K562 (cell line): ENCODE data around the gene MAN2B1. TPM values are rescaled to one million over a fixed set of nuclear protein-coding genes. Genes with fewer than 3 reads are reported as not detected.

Experiments
- BRD4 ChIP-seq: fragments of 200-600 bp; sonication (generic); IDR thresholded peaks from 2 replicates; pipeline ENCODE4 v1.6.1; 2017; ENCODE audit warnings: inconsistent platforms
- CREBBP ChIP-seq: IDR thresholded peaks from one replicate; pipeline ENCODE4 v1.6.1; 2012; ENCODE audit warnings: low read depth, mild to moderate bottlenecking, control low read depth, inconsistent platforms, low read length
- ETS2 ChIP-seq: IDR thresholded peaks from 2 replicates; pipeline ENCODE4 v1.6.1; 2016; ENCODE audit warnings: borderline replicate concordance, missing genetic modification characterization, mild to moderate bottlenecking, moderate library complexity, missing compliant biosample characterization; ENCODE audit not compliant: poor library complexity, severe bottlenecking
- ETV6 ChIP-seq, 3 experiments: fragments of 150-350 bp in 1 of 3; sonication (generic) in 1 of 3; formaldehyde crosslinking in 1 of 3; IDR thresholded peaks; 2 replicates each; pipeline versions ENCODE4 v1.6.1 to v1.8.0; 2014 to 2022; ENCODE audit warnings: borderline replicate concordance in 2 of 3, low read depth in 2 of 3, antibody characterized with exemption in 1 of 3, low read length in 1 of 3, mild to moderate bottlenecking in 1 of 3, missing genetic modification reagents in 1 of 3
- GTF2A2 ChIP-seq: IDR thresholded peaks from 2 replicates; pipeline ENCODE4 v1.6.1; 2016; ENCODE audit warnings: mild to moderate bottlenecking, missing genetic modification characterization, missing compliant biosample characterization
- HDAC2 ChIP-seq: fragments of 450-650 bp; IDR thresholded peaks from 2 replicates; pipeline ENCODE4 v1.6.1; 2016; ENCODE audit warnings: mild to moderate bottlenecking
- HDAC3 ChIP-seq: fragments of 450-650 bp; IDR thresholded peaks from 2 replicates; pipeline ENCODE4 v1.6.1; 2018; ENCODE audit warnings: borderline replicate concordance, mild to moderate bottlenecking, moderate library complexity; ENCODE audit not compliant: partially characterized antibody
- IFI16 ChIP-seq: fragments of 250-450 bp; sonication (Bioruptor Pico); IDR thresholded peaks from 2 replicates; pipeline ENCODE4 v2.1.2; 2022; ENCODE audit warnings: mild to moderate bottlenecking, inconsistent platforms
- NFRKB ChIP-seq: fragments of 450-650 bp; IDR thresholded peaks from 2 replicates; pipeline ENCODE4 v1.6.1; 2016; ENCODE audit warnings: low read depth
- POLR3G ChIP-seq: IDR thresholded peaks from 2 replicates; pipeline ENCODE4 v1.6.1; 2011; ENCODE audit not compliant: insufficient read length, insufficient replicate concordance; ENCODE audit errors: extremely low read depth
- RBM17 ChIP-seq: fragments of 200-400 bp; formaldehyde crosslinking; IDR thresholded peaks from 2 replicates; pipeline ENCODE4 v1.6.1; 2017; ENCODE audit warnings: low read depth, mild to moderate bottlenecking, low read length, borderline replicate concordance
- RUNX1 ChIP-seq: sonication (generic); IDR thresholded peaks from 2 replicates; pipeline ENCODE4 v1.6.1; 2016; ENCODE audit warnings: antibody characterized with exemption, low read depth
- SLC30A9 ChIP-seq: fragments of 250-450 bp; sonication (Bioruptor Pico); IDR thresholded peaks from 2 replicates; pipeline ENCODE4 v1.8.0; 2022; ENCODE audit warnings: mild to moderate bottlenecking, moderate library complexity
- SREBF2 ChIP-seq: sonication (generic); formaldehyde crosslinking; IDR thresholded peaks from 2 replicates; pipeline ENCODE4 v1.4.0; 2020; ENCODE audit warnings: mild to moderate bottlenecking, missing genetic modification reagents
- SRF ChIP-seq, 2 experiments: fragments of 250-450, 450-650 bp in 1 of 2; sonication (Bioruptor Pico) in 1 of 2; sonication (generic) in 1 of 2; formaldehyde crosslinking; IDR thresholded peaks; 2 replicates each; pipeline versions ENCODE4 v1.5.0 to v1.5.1; 2020 to 2022; ENCODE audit warnings: mild to moderate bottlenecking in 1 of 2, missing genetic modification reagents in 1 of 2
- TSC22D4 ChIP-seq: fragments of 450-650 bp; IDR thresholded peaks from 2 replicates; pipeline ENCODE4 v1.6.1; 2016; ENCODE audit warnings: missing genetic modification characterization, missing biosample characterization, control low read depth
- ZNF174 ChIP-seq: fragments of 250-450 bp; sonication (Bioruptor Pico); IDR thresholded peaks from 2 replicates; pipeline ENCODE4 v1.4.0; 2020; ENCODE audit warnings: mild to moderate bottlenecking
- ZNF217 ChIP-seq: sonication (generic); formaldehyde crosslinking; IDR thresholded peaks from 2 replicates; pipeline ENCODE4 v1.8.0; 2022; ENCODE audit warnings: mild to moderate bottlenecking, missing genetic modification reagents
- ZNF263 ChIP-seq: sonication (generic); formaldehyde crosslinking; IDR thresholded peaks from 2 replicates; pipeline ENCODE4 v1.8.0; 2022; ENCODE audit warnings: mild to moderate bottlenecking, missing genetic modification reagents, borderline replicate concordance
- ZNF354B ChIP-seq: fragments of 250-450 bp; sonication (Bioruptor Pico); IDR thresholded peaks from 2 replicates; pipeline ENCODE4 v1.4.0; 2020
- polyA plus RNA-seq, 8 experiments: library from polyadenylated mRNA; depleted of rRNA in 4 of 8; stranded (reverse) in 5 of 8; unstranded in 3 of 8; fragments of >200 nt; fragmentation: Nextera tagmentation in 2 of 8; fragmentation: Illumina TruSeq in 1 of 8; extraction: Ambion mirVana in 2 of 8; extraction: Trizol in 1 of 8; gene quantifications; 2 replicates each; pipeline versions ENCODE4 v1.2.1 to v1.2.3, GENCODE V29; 2011 to 2014; ENCODE audit warnings: inconsistent platforms in 1 of 8, missing spikeins in 1 of 8
- total RNA-seq, 7 experiments: library from RNA; depleted of rRNA in 6 of 7; stranded (reverse); fragments of >200 nt in 6 of 7; fragmentation: Illumina TruSeq in 2 of 7; extraction: Trizol in 2 of 7; gene quantifications; 2 replicates each; pipeline versions ENCODE4 v1.2.1 to v1.2.3, GENCODE V29; 2011 to 2021; ENCODE audit warnings: low replicate concordance in 1 of 7
- TF ChIP-seq, protein P1 (sequence below), 2 experiments: IDR thresholded peaks in 1 of 2; conservative IDR thresholded peaks in 1 of 2; 2 replicates each; pipeline ENCODE4 v1.6.1; 2016; ENCODE audit warnings: low read depth in 2 of 2, mild to moderate bottlenecking in 1 of 2, missing compliant biosample characterization in 1 of 2, missing genetic modification characterization in 1 of 2, moderate library complexity in 1 of 2
- TF ChIP-seq, protein P2 (sequence below): sonication (generic); formaldehyde crosslinking; IDR thresholded peaks from 2 replicates; pipeline ENCODE4 v1.8.1; 2023; ENCODE audit warnings: mild to moderate bottlenecking, missing genetic modification reagents

MAN2B1 gene
- total and polyA plus RNA-seq, 9 of the 15 experiments (the other 6 are each of a cell fraction or from before 2014, with no cell fraction given), result 0.59 to 33.8 (median 11.4) TPM

DNA sequence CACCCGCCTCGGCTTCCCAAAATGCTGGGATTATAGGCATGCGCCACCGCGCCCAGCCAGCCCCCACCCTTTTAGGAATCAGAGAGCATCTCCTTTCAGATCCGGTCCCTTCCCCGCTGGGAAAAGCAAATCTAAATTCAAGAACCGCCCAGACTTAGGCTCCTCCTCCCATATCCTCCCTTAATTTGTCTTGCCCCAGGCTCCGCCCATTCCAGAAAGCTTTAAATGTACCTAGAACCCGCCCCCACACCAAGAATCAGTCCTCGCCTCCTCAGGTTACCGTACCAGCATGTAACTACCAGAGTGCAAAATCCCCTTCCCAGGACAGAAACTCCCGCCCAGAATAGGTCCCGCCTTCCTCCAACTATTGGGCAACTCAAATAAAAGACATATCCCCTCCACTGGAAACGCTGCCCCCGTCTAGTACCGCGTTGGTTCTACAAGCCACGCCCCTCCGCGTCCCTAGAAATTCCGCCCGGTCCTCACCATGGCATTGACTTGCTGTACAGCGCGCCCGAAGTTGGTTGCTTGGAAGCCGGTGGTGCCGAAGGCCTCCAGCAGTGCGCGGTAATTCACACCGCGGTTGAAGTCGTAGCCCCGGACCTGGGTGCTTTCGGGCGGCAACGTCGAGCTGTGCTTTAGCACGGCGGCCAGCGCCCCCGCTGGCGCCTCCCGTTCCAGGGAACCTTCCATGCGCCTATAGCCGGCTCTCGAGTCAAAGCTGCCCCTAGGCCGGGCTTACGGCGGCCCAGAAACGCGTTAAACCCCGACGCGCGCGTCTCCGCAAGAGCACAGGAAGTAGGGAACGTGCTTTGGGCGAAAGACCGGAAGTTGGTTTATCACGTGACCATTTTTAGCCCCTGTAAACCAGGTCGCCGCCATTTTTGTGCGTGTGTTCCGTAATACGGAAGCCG lies 14.8 kb upstream of the MAN2B1 start, which contains the start of gene DHPS (continued):
- TF ChIP-seq TSC22D4 (tag), result no peak
- no peak for TF ChIP-seq ETS2 (tag)
- TF ChIP-seq, protein P1, sequence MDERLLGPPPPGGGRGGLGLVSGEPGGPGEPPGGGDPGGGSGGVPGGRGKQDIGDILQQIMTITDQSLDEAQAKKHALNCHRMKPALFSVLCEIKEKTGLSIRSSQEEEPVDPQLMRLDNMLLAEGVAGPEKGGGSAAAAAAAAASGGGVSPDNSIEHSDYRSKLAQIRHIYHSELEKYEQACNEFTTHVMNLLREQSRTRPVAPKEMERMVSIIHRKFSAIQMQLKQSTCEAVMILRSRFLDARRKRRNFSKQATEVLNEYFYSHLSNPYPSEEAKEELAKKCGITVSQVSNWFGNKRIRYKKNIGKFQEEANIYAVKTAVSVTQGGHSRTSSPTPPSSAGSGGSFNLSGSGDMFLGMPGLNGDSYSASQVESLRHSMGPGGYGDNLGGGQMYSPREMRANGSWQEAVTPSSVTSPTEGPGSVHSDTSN (CRISPR knock-in tag; IDR thresholded peaks at IDR 0.05; ENCODE audit: low read depth), result no peak
- TF ChIP-seq, protein P1 (tag; conservative IDR thresholded peaks at IDR 0.05; ENCODE audit: low read depth), result no peak
- no peak for TF ChIP-seq CREBBP
- TF ChIP-seq ZNF217 (CRISPR knock-in tag), result no peak
- TF ChIP-seq SREBF2, result no peak
- no peak for TF ChIP-seq HDAC3
- TF ChIP-seq POLR3G, result no peak
- 0 out of 2 replicates have a peak, but pooled peaks have one; percentile 56 for TF ChIP-seq GTF2A2 (tag)
- peak; percentile 71; the same call in 1 of the 2 replicates for TF ChIP-seq NFRKB
- no peak for TF ChIP-seq ZNF174 (CRISPR knock-in tag)
- TF ChIP-seq ETV6 (IDR thresholded peaks at IDR 0.05; ENCODE audit: borderline replicate concordance in 1 of 2, low read depth in 2 of 2, low read length in 1 of 2), result 0 out of 4 replicates have a peak, but pooled peaks of 1 of the 2 experiments have one; percentile 31
- TF ChIP-seq ETV6 (CRISPR knock-in tag; IDR thresholded peaks at IDR 0.05; ENCODE audit: borderline replicate concordance), result no peak
- peak; percentile 84; the same call in 1 of the 2 replicates for TF ChIP-seq BRD4
- no peak for TF ChIP-seq SLC30A9 (CRISPR knock-in tag)
- no peak for TF ChIP-seq RUNX1
- TF ChIP-seq HDAC2, result peak; percentile 55; the same call in 1 of the 2 replicates
- TF ChIP-seq SRF (CRISPR knock-in tag; IDR thresholded peaks at IDR 0.05), result peak; percentile 34 to 93; a peak in 2 of 4 replicates
- peak; percentile 60; the same call in 1 of the 2 replicates for TF ChIP-seq ZNF263
- TF ChIP-seq IFI16, result no peak
- TF ChIP-seq RBM17, result no peak
- TF ChIP-seq, protein P2, sequence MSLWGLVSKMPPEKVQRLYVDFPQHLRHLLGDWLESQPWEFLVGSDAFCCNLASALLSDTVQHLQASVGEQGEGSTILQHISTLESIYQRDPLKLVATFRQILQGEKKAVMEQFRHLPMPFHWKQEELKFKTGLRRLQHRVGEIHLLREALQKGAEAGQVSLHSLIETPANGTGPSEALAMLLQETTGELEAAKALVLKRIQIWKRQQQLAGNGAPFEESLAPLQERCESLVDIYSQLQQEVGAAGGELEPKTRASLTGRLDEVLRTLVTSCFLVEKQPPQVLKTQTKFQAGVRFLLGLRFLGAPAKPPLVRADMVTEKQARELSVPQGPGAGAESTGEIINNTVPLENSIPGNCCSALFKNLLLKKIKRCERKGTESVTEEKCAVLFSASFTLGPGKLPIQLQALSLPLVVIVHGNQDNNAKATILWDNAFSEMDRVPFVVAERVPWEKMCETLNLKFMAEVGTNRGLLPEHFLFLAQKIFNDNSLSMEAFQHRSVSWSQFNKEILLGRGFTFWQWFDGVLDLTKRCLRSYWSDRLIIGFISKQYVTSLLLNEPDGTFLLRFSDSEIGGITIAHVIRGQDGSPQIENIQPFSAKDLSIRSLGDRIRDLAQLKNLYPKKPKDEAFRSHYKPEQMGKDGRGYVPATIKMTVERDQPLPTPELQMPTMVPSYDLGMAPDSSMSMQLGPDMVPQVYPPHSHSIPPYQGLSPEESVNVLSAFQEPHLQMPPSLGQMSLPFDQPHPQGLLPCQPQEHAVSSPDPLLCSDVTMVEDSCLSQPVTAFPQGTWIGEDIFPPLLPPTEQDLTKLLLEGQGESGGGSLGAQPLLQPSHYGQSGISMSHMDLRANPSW (CRISPR knock-in tag), result no peak
- TF ChIP-seq ZNF354B, result no peak
